GM10248 (cell line): ENCODE data around the gene C1QTNF5.

ENCODE experiments used
- CTCF ChIA-PET: fragments of 300-600 bp; sonication (Branson Sonifier 250); formaldehyde crosslinking; extraction: SDS; loops from one replicate; lab custom pipeline; 2021; ENCODE audit warnings: antibody characterized with exemption; lab: Yijun Ruan, JAX
- POLR2A ChIA-PET: fragments of 350-650 bp; sonication (Branson Sonifier 250); formaldehyde crosslinking; extraction: SDS; loops from one replicate; lab custom pipeline; 2020; ENCODE audit warnings: antibody characterized with exemption; lab: Yijun Ruan, JAX
- DNase-seq: peaks from one replicate; pipeline ENCODE4 v3.0.0; 2012; ENCODE audit errors: extremely low spot score
- CTCF ChIP-seq: IDR thresholded peaks from 2 replicates; pipeline ENCODE4 v1.5.1; 2012; ENCODE audit warnings: mild to moderate bottlenecking, low read depth; ENCODE audit errors: extremely low read depth, missing control alignments, control extremely low read depth

Gene C1QTNF5

GRCh38 chr11:119373059-119373920 is 32.6 kb upstream of the C1QTNF5 start:
- CTCF ChIA-PET = interaction anchor here (0.8 to 11.9 kb wide), 17 partner anchors 8 to 683 kb away, joined by 3 to 159 read pairs (median 7); partner anchors contain the start of genes C1QTNF5 and USP2
- no peak for DNase-seq
- POLR2A ChIA-PET = no interaction called here
- TF ChIP-seq CTCF = no peak

- CTCF ChIA-PET = interaction anchor here (0.8 to 11.9 kb wide), 14 partner anchors 8 to 368 kb away, joined by 3 to 159 read pairs (median 8); partner anchors contain the start of genes C1QTNF5 and USP2
- no peak for TF ChIP-seq CTCF
- no peak for DNase-seq
- POLR2A ChIA-PET = no interaction called here
These were observed 31.8 kb upstream of the C1QTNF5 start for GRCh38 chr11:119372260-119373058.

GRCh38 chr11:119371778-119372182 is 31.1 kb upstream of the C1QTNF5 start:
- no peak for DNase-seq
- CTCF ChIA-PET = interaction anchor here (1.8 to 11.9 kb wide), 3 partner anchors 9 to 15 kb away, joined by 8 to 159 read pairs (median 12); partner anchors contain the start of gene USP2
- TF ChIP-seq CTCF = no peak
- POLR2A ChIA-PET = no interaction called here

- ChIA-PET POLR2A (no interaction called here), CTCF (interaction anchor here (1.1 to 11.9 kb wide), 5 partner anchors 10 to 47 kb away, joined by 3 to 159 read pairs (median 8); partner anchors contain the start of gene USP2)
- no peak for TF ChIP-seq CTCF
- no peak for DNase-seq
These were observed 30.5 kb upstream of the C1QTNF5 start for GRCh38 chr11:119371067-119371601.

GRCh38 chr11:119370486-119371046 is 29.9 kb upstream of the C1QTNF5 start:
- CTCF ChIA-PET = interaction anchor here (0.7 to 11.9 kb wide), 6 partner anchors 9 to 110 kb away, joined by 3 to 159 read pairs (median 6); partner anchors contain the start of gene USP2
- no peak for TF ChIP-seq CTCF
- DNase-seq = no peak
- POLR2A ChIA-PET = no interaction called here
